Measurements from ENCODE around the gene UGT3A2.

DNA sequence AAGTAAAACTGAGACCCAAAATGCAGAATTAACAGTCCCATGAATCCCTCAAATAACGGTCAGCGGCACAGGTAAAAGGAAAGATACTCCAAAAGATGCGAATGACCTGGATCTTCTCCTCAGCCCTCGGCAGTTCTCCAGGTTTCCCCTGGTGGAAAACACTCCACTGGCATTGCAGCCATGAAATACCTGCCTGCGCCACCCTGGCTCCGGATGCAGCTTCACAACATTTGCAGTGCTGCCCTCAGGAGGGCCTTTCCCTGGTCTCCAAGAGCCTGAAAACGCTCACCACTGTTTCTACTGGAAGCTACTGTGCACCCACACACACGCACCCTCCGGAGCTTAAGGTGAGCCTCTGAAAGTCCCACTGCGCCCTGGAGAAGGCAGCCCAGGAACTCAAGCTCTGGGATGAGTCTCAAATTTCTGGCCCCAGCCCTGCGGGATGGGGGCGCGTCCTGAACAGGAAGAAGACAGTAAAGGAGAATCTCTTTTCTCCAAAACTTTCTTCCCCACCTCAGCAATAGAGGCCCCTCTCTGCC, 612 bp downstream of the UGT3A2 start:
- TF ChIP-seq, protein P1, sequence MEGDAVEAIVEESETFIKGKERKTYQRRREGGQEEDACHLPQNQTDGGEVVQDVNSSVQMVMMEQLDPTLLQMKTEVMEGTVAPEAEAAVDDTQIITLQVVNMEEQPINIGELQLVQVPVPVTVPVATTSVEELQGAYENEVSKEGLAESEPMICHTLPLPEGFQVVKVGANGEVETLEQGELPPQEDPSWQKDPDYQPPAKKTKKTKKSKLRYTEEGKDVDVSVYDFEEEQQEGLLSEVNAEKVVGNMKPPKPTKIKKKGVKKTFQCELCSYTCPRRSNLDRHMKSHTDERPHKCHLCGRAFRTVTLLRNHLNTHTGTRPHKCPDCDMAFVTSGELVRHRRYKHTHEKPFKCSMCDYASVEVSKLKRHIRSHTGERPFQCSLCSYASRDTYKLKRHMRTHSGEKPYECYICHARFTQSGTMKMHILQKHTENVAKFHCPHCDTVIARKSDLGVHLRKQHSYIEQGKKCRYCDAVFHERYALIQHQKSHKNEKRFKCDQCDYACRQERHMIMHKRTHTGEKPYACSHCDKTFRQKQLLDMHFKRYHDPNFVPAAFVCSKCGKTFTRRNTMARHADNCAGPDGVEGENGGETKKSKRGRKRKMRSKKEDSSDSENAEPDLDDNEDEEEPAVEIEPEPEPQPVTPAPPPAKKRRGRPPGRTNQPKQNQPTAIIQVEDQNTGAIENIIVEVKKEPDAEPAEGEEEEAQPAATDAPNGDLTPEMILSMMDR (IDR thresholded peaks at IDR 0.05), result no peak
- TF ChIP-seq ZFX (IDR thresholded peaks at IDR 0.05; ENCODE audit: borderline replicate concordance), result no peak

Data from 22Rv1 (cell line).